T-helper 1 cell treated with Interleukin-12 subunit alpha and Interleukin-12 subunit beta and Interleukin-4 antibody, amounts not matched to agents 30 ng/mL and 1 ng/mL, for 36 hours (primary cell): ENCODE data around the gene ITGB8. TPM values are rescaled to one million over a fixed set of nuclear protein-coding genes. Genes with fewer than 3 reads are reported as not detected.

ENCODE experiments used
- intact Hi-C: fragments of 100-400 bp; cut with micrococcal nuclease; formaldehyde crosslinking; loops from one replicate; pipeline ENCODE4 v1.15.1; 2024
- total RNA-seq: library from RNA; stranded (reverse); gene quantifications from 2 replicates; pipeline ENCODE4 v1.2.3, GENCODE V29; 2022

The ITGB8 gene
- total RNA-seq, 1 donor from 2014 or later: not detected

DNA sequence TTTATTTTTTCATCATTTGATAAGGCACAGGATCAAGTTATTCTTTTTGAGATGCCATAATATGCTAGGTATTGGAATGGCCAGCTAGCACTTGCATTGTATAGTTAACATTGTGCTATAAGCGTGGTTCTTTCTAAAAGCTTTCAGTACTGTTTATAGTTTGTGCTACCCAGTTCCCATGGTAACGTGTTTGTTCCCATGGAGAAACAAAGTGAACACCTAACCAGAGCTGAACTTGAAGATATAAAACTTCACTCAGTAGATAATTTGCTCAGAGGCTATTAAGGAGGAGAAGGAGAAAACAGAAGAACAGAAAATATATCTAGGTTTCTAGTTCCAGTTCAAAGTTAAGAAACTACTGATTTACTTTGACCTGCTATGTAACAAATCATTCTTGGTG is 23.6 kb upstream of the ITGB8 start:
- intact Hi-C loops: no loop called here

DNA sequence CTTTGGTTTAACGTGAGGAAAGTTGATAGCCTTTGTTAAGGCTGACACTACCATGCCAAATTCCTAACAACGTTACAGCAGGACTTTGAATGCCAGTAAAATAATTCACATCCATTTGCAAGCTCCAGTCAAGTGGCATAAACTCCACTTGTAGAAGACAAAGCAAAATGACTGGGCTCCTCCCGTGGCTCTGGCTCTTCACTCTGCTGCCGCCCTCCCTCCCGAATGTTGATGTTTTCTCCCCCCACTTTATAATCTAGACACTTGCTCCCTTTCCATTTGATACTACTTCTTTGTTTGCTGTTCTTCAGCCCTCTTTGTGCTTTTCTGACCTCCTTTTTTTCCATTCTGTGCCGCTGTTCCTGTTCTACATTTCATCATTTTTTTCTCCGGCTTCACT is 22.8 kb upstream of the ITGB8 start:
- intact Hi-C loops: no loop called here

DNA sequence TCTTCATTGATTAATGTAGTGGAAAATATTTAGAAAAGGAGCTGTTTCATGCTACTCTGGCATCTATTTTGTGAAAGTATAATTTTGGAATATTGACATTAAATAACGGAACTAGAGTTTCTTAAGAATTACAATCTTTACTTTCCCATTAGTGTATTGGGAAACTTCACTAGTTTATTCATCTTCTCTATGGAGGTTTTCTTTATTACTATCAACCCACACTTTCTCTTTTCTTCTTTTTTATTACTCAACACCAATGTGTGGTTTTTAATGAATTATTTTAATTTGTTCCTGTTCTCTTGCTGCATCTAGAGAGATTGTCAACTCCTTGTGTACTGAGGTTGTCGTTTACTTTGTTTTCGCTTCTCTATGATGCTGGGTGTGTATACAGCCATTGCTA is 20.4 kb upstream of the ITGB8 start:
- intact Hi-C loops: loop anchor here (5.0 to 10.0 kb wide), 2 partner anchors 558 to 596 kb away; no protein-coding TSS in a partner anchor

DNA sequence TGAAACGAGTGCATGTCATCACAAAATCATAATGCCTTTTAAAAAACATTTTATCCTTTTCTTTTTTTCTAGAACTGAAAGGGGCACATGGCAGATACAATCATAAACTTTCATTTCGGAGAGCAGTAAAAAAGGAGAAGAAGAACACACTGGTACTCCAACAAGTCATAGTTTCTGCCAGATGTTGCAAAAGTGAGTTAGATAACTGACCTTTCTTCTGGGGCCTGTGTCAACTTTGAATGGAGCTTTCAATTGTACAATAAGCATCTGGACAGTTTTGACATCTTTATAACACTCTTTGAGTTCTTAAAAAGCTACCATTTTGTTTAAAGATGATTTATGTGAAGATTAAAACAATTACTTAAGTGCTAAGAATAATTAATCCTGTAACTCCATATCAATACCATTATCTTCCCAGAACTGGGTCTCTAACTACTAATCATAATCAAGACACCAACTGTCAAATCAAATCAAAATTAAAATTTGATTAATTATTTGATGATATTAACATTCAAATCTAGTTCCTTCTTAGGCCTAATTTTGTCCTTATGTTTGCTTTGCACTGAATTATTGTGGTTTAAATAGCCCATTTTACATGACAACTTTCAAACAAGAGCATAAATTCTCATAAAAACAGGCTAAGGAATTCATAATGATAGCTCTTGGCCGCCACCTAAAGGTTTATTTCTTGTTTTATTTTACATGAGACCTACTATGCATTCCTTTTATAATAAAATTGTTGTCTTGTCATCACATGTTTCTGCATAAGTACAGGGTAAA is 19.5 kb upstream of the ITGB8 start:
- intact Hi-C loops: loop anchor here (5.0 to 10.0 kb wide), 2 partner anchors 559 to 596 kb away; no protein-coding TSS in a partner anchor

DNA sequence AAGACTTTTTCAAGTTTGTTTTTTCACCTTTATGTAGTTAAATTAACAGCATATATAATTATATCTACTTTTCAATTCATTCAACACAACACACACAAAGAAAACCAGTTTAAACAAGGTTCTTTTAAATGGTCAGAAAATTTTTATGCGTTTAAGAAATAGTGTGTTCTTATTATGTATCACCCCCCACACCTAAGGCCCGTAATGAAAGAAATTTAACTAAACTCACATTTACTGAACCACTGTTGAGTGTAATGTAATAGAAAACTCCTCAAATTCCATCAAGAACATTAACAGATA is 19.0 kb upstream of the ITGB8 start:
- intact Hi-C loops: loop anchor here (5.0 to 10.0 kb wide), 2 partner anchors 559 to 597 kb away; no protein-coding TSS in a partner anchor

DNA sequence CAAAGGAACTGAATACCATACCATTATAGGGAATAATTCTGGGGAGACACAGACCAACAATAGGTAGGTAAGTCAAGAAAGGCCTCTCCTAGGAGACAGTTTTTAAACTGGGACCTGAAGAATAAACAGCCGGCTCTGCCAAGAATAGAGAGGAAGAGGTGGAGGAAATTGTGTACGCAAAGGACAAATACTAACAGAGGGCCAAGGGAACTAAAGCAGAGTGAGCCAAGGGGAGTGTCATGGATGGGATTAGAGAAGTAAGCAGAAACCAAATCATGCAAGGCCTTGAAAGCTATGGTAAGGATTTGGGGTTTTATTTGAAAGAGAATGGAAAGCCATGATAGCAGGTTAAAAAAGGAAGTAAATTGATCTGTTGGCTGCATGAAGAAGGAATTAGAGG is 18.1 kb upstream of the ITGB8 start:
- intact Hi-C loops: loop anchor here (5.0 to 10.0 kb wide), 2 partner anchors 560 to 598 kb away; no protein-coding TSS in a partner anchor

DNA sequence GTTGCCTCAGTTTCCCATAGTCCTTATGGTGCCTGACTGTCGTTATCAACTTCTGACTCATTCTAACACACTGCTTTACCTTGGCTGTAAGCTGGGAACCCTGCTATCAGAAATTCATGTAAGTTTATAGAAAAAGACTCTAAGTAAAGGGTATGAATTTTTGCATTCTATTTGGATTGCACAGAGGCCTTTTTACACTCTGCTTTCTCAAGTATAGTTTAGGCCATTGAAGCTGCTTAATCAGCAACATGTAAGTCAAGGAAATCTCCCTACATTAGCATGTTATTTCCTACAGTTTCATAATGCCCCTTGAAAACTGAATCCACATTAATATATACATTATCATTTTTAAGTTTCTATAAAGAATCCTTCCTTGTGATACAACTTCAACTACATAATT is 17.1 kb upstream of the ITGB8 start:
- intact Hi-C loops: loop anchor here (5.0 to 10.0 kb wide), 2 partner anchors 561 to 599 kb away; no protein-coding TSS in a partner anchor

DNA sequence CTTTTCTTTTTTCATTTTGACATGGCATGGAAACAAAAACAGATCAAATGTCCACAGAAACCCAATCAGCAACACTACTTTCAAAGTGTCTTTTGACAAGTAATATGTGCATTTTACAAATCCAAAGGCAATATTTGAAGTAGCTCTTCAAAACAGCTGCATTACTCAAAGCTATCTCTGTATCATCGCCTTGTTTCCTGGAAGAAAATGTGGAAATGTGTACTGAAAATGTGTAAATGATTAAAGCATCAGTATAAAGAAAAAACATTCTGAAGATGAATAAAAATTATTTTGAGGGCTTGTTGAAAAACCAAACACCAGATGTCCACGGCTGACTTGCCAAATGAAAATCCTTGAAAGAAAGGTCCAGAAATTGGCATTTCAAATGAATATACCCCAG is 16.5 kb upstream of the ITGB8 start:
- intact Hi-C loops: loop anchor here (5.0 to 10.0 kb wide), 2 partner anchors 562 to 599 kb away; no protein-coding TSS in a partner anchor

DNA sequence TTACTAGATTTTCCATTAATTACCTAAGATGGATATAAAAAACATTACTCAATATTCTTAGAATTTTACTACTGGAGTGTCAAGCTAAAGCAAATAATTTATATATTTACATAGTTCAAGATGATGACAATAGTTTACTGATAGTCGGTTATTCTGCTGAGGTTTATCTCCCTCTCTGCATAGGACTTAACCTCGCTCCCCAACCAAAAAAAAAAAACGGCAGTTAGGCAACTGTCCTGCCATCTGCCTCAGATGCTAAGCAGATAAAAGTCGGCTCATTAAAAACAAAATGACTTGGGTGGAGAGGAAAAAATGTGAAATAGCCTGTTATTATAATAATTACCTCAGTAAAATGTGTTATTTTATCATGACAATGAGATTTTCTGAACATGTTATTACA is 14.0 kb upstream of the ITGB8 start:
- intact Hi-C loops: loop anchor here (10.0 kb wide), 1 partner anchor 602 kb away; no protein-coding TSS in a partner anchor

DNA sequence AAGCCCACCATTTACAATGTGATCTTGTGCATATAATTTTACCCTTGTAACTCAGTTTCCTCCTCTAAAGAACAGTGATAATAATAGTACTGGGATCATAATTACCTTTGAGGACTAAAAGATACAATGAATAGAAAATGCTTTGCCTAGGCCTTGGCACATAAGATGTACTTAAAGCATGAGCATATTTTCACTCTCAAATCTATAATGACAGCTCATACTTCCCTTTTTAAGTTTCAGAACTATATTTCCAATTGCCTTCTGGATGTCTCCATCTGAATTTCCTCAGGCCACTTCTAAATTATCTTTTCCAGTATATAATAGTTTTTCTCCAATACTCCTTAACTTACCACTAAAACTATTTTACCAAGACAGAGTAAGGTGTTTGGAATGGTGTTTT is 13.3 kb upstream of the ITGB8 start:
- intact Hi-C loops: loop anchor here (10.0 kb wide), 1 partner anchor 603 kb away; no protein-coding TSS in a partner anchor

DNA sequence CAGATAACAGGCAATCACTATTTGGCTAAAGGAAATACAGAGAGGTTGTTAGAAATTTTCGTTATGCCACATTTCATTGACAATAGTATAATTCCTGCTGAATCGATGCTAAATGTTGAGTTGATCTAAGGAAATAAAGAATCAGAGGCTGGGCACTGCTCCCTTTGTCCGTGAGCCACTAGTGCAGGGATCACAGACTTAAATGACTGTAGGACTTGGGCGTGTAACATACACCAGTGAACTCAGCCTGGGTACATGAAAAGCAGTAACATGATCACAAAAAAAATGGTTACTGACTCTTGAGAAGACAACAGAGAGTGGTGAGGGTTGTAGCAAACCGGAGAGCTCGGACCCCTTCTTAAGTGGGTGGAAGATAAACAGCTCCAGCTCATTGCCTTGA is 11.8 kb upstream of the ITGB8 start:
- intact Hi-C loops: loop anchor here (10.0 kb wide), 1 partner anchor 604 kb away; no protein-coding TSS in a partner anchor

DNA sequence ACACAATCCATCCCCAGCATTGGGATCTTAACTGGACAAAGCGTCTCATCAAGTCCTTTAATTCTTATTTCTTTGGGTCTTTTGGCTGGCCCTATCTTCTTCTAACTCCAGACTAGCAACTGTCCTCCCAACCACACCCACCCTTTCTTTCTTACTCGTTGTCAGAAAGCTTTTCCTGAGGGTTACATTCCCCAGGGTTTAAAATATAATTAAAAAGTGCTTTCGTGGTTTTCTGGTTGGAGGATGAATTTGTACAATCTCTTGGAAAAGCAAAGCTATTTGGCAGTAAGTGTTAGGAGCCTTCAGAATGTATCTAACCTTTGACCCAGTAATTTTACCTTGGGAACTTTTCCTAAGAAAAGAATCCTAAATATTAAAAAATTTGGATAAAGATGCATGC is 10.4 kb upstream of the ITGB8 start:
- intact Hi-C loops: no loop called here

DNA sequence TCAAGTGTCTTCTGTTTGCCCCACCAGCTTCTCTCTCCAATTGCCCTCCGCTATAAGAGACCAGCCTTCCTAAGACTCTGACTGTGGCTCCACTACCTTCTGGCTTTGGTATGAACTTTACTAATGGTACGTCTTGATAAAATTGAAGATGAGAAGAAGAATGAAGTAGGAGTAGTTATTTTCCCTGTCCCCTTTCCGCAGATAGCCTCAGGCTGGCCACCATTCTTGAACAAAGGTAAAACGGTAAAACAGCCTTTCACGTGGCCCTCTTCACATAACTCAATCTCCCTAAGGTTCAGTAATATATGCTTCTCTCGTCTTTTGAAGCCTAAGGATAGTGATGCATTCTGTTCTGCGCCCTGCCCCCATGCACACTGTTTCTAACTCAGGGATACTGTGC is 9.9 kb upstream of the ITGB8 start:
- intact Hi-C loops: no loop called here

DNA sequence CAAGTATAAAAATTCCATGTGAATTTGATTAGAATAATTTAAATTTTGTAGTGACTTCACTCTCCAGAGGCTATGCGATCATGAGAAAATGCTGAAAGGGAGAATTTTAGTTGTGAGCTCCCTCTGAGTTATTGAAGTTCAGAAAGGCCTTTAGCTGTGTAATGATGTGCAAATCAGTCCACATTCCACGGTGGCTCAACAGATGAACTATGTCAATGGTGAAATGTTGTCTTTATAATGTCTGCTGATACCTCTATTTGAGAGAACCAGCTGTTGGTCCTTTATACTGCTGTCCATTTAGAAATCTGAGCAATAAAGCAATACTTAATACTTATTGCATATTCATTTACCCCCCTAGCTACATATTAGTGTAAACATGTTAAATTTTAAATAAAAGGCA is 7.1 kb upstream of the ITGB8 start:
- intact Hi-C loops: no loop called here

DNA sequence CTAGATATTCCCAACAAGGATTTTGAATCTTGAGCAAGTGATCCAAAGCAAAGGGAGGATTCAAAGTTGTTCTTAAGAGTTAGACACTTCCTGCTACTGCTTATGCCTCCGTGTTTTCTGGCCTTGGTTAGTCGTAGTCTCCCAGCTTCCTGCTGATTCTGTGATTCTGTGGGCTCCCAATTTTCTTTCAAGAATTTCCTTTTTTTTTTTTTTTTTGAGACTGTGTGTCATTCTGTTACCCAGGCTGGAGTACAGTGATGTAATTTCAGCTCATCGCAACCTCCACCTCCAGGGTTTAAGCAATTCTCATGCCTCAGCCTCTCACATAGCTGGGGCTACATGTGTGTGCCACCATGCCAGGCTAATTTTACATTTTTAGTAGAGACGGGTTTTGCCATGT is 4.4 kb upstream of the ITGB8 start:
- intact Hi-C loops: no loop called here

DNA sequence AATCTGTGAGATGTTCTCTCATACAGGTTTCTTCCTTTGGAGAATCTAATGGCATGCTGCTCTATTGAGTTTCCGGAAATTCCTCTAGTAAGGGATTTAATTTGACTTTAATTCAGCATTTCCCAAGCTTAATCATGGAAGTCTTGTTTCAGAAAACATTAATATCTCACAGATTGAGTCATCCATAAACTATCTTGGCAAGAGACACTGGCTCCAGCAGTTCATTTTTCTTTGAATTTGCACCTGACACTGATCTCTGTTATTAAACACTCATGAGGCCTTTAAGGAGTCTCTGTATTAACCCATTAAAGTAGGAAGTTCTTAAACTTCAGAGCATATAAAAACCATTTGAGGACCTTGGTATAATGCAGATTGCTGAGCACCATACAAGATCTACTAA is 3.6 kb upstream of the ITGB8 start:
- intact Hi-C loops: no loop called here

DNA sequence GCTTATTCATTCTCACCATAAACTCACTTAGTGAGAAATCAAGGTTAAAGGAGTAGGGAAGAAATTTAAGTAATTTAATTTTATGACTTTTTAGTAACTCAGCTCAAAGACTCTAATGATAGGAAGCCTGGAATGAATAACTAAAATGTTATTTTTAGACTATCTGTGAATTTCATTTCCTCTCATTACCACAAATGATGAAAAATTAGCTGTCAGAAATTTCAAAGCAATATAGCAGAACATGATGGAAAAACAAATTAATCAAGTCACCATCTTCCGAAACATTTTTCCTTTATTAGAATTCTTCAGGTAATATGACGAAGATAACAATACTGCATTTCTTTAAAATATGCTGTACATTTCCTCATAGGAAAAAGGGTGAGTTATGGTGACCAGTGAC is 2.7 kb upstream of the ITGB8 start:
- intact Hi-C loops: no loop called here

DNA sequence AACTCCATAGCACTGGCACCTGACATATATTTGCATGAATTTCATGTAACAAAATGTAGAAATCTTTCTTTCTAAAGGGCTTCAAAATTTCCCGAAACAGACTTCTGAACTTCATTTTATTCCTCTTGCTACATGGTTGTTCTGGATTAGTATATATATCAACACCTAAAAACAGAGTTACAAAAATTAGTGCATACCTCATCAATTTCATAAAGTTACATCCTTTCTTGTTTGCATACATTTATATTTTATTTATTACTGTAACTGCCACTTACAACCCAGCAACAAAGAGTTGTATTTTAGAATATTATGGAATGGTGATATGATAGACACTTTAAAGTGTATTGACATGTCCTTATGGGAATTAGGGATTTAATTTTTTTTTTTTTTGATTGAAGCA is 2.0 kb upstream of the ITGB8 start:
- intact Hi-C loops: no loop called here

DNA sequence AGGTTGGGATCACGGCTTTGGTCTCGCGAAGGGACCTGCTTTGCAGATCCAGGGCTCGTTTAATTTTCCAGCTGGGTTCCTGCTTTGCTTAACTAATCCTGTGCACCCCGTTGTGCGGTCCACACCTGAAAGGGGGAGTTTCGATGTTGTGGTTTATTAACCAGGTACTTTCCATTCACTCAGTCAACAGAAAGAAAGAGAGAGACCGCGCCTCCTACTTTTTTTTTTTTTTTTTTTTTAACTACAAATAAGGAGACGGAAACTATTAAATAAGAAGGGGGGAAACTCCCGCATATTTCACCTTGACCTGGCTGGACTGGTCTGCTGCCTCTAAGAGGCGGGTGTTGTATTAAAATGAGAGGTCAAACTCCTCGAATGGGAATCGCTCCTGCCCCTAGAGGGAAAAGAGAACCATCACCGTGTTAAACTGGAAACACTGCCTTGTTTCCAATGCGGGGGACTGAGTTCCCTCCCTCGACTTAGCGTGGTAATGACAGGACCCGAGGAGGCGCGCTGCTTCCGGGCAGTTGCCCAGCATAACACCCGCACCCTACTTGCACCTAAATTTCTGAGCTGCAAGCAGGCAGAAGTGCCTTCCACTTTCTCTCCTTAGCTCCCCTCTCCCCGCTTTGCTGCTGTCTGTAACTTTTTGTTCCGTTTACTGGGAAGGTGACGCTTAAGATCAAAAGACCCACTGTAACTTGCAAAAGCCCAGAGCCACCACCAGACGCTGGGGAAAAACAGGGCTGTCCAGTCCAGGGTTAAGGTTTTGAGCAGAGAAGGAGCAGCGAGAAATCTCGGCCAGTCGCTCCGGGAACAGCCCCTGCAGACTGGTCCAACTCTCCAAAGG is 1.1 kb upstream of the ITGB8 start:
- intact Hi-C loops: loop anchor here (2.0 to 5.0 kb wide), 2 partner anchors 53 to 453 kb away; no protein-coding TSS in a partner anchor

DNA sequence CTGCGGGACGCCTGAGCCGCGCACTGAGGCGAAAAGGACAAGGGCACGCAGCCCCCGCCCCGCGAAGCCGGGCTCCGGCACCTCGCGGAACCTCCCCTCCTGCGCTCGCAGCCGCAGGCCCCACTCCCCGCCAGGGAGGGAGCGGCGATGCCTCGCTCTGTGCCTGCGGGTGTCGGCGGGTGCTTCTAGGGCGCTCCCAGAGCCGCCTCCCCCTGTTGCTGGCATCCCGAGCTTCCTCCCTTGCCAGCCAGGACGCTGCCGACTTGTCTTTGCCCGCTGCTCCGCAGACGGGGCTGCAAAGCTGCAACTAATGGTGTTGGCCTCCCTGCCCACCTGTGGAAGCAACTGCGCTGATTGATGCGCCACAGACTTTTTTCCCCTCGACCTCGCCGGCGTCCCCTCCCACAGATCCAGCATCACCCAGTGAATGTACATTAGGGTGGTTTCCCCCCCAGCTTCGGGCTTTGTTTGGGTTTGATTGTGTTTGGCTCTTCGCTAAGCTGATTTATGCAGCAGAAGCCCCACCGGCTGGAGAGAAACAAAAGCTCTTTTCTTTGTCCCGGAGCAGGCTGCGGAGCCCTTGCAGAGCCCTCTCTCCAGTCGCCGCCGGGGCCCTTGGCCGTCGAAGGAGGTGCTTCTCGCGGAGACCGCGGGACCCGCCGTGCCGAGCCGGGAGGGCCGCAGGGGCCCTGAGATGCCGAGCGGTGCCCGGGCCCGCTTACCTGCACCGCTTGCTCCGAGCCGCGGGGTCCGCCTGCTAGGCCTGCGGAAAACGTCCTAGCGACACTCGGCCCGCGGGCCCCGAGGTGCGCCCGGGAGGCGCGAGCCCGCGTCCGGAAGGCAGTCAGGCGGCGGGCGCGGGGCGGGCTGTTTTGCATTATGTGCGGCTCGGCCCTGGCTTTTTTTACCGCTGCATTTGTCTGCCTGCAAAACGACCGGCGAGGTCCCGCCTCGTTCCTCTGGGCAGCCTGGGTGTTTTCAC is 519 bp downstream of the ITGB8 start:
- intact Hi-C loops: loop anchor here (2.0 to 5.0 kb wide), 2 partner anchors 54 to 451 kb away; no protein-coding TSS in a partner anchor
